PFSK-1 (cell line): ENCODE results near the gene MRPS18C.

ENCODE experiments used
- FOXP2 ChIP-seq: optimal IDR thresholded peaks from 2 replicates; pipeline ENCODE3; 2011; ENCODE audit warnings: borderline replicate concordance, control low read depth, inconsistent platforms; ENCODE audit not compliant: insufficient read depth; ENCODE audit errors: extremely low read length, extremely low read depth
- POLR2AphosphoS5 ChIP-seq: IDR thresholded peaks from 2 replicates; pipeline ENCODE4 v1.6.1; 2012; ENCODE audit warnings: low read depth, mild to moderate bottlenecking, control low read depth, low read length, moderate library complexity
- REST ChIP-seq, 2 experiments: IDR thresholded peaks; 2 replicates each; pipeline versions ENCODE4 v1.6.1 to v1.8.0; 2011 to 2012; ENCODE audit warnings: low read depth in 2 of 2, low read length in 2 of 2, control low read depth in 1 of 2, inconsistent platforms in 1 of 2, mild to moderate bottlenecking in 1 of 2, moderate library complexity in 1 of 2; ENCODE audit not compliant: insufficient read depth in 1 of 2
- SIN3A ChIP-seq: IDR thresholded peaks from 2 replicates; pipeline ENCODE4 v1.6.1; 2012; ENCODE audit warnings: mild to moderate bottlenecking, low read length, moderate library complexity, borderline replicate concordance; ENCODE audit not compliant: insufficient read depth
- TAF1 ChIP-seq: IDR thresholded peaks from 2 replicates; pipeline ENCODE4 v1.6.1; 2012; ENCODE audit warnings: low read length, control low read depth, borderline replicate concordance; ENCODE audit not compliant: insufficient read depth

GRCh38 chr4:83489711-83490326 lies 34.0 kb downstream of the MRPS18C start:
- TF ChIP-seq TAF1, result no peak
- TF ChIP-seq POLR2AphosphoS5, result no peak
- no peak for TF ChIP-seq SIN3A
- no peak for TF ChIP-seq REST (IDR thresholded peaks at IDR 0.05; ENCODE audit: insufficient read depth in 1 of 2, low read depth in 2 of 2, low read length in 2 of 2)
- TF ChIP-seq FOXP2, result no peak
